OCI-LY7 (cell line): Measurements from ENCODE around the gene WNT7B. TPM values are rescaled to one million over a fixed set of nuclear protein-coding genes. Genes with fewer than 3 reads are reported as not detected.

Experiments used
- BruUV-seq: library from RNA; stranded (reverse); fragments of 400-500 nt; replicated peaks from 2 replicates; lab custom pipeline; 2021; lab: Mats Ljungman, UMichigan
- CTCF ChIA-PET: fragments of 300-600 bp; sonication (Branson Sonifier 250); formaldehyde crosslinking; loops from one replicate; lab custom pipeline; 2022; ENCODE audit warnings: antibody characterized with exemption; ENCODE audit not compliant: unreplicated experiment; lab: Charles Lee
- POLR2A ChIA-PET: fragments of 300-600 bp; sonication (Branson Sonifier 250); formaldehyde crosslinking; loops from one replicate; lab custom pipeline; 2022; ENCODE audit warnings: antibody characterized with exemption; lab: Charles Lee
- DNase-seq: peaks from one replicate; pipeline ENCODE4 v3.0.0-alpha.2; 2015; ENCODE audit warnings: low spot score
- H2AFZ ChIP-seq: fragments of 200-600 bp; sonication (generic), shearing (Covaris generic); 2 replicates; pipeline ENCODE4 v1.6.1; 2014; ENCODE audit warnings: mild to moderate bottlenecking, antibody characterized with exemption, low read length, moderate library complexity
- H3K27ac ChIP-seq: fragments of 200-600 bp; sonication (generic); 2 replicates; pipeline ENCODE4 v1.5.1; 2014; ENCODE audit warnings: mixed run types, low read depth, mild to moderate bottlenecking, moderate library complexity, low read length, inconsistent platforms; ENCODE audit not compliant: poor library complexity, severe bottlenecking
- H3K36me3 ChIP-seq: fragments of 200-600 bp; sonication (generic); 2 replicates; pipeline ENCODE4 v1.6.1; 2014; ENCODE audit warnings: mild to moderate bottlenecking, antibody characterized with exemption, low read length, moderate library complexity, mixed read lengths; ENCODE audit not compliant: insufficient read depth
- H3K4me1 ChIP-seq: fragments of 200-600 bp; sonication (generic); 2 replicates; pipeline ENCODE4 v1.5.1; 2014; ENCODE audit warnings: mild to moderate bottlenecking, low read length; ENCODE audit not compliant: insufficient read depth, poor library complexity, severe bottlenecking
- H3K4me2 ChIP-seq: fragments of 200-600 bp; sonication (generic); 2 replicates; pipeline ENCODE4 v1.6.1; 2014; ENCODE audit warnings: mild to moderate bottlenecking, low read length
- H3K4me3 ChIP-seq: fragments of 200-600 bp; sonication (generic); 2 replicates; pipeline ENCODE4 v1.5.1; 2014; ENCODE audit warnings: mild to moderate bottlenecking, low read depth, low read length; ENCODE audit not compliant: poor library complexity, severe bottlenecking
- H3K79me2 ChIP-seq: fragments of 200-600 bp; sonication (generic); 2 replicates; pipeline ENCODE4 v1.6.1; 2016; ENCODE audit warnings: low read depth, mild to moderate bottlenecking, low read length, moderate library complexity, mixed read lengths; ENCODE audit not compliant: insufficient read depth
- H3K9me2 ChIP-seq: fragments of 200-600 bp; sonication (generic); 2 replicates; pipeline ENCODE4 v1.6.1; 2016; ENCODE audit warnings: mild to moderate bottlenecking, low read length, mixed read lengths; ENCODE audit not compliant: insufficient read depth
- H3K9me3 ChIP-seq: fragments of 200-600 bp; sonication (generic); 2 replicates; pipeline ENCODE4 v1.6.1; 2014; ENCODE audit warnings: mild to moderate bottlenecking, mixed run types, low read length, mixed read lengths
- H4K20me1 ChIP-seq: fragments of 200-600 bp; sonication (generic); 2 replicates; pipeline ENCODE4 v1.6.1; 2014; ENCODE audit warnings: mild to moderate bottlenecking, antibody characterized with exemption, low read length, moderate library complexity, mixed read lengths; ENCODE audit not compliant: insufficient read depth
- EZH2phosphoT487 ChIP-seq: fragments of 200-600 bp; sonication (generic); IDR thresholded peaks from 2 replicates; pipeline ENCODE4 v1.6.1; 2018; ENCODE audit warnings: low read depth, borderline replicate concordance, mild to moderate bottlenecking, mixed run types, antibody characterized with exemption, low read length, moderate library complexity, mixed read lengths
- intact Hi-C: fragments of 100-400 bp; cut with micrococcal nuclease; formaldehyde crosslinking; loops from one replicate; pipeline ENCODE4 v1.10.0; 2022; ENCODE audit not compliant: unreplicated experiment
- total RNA-seq, 2 experiments: library from RNA; depleted of rRNA in 1 of 2; stranded (reverse); fragments of >200 nt in 1 of 2; shearing (Covaris generic) in 1 of 2; gene quantifications; 2 replicates each; pipeline ENCODE4 v1.2.3, GENCODE V29; 2014 to 2022
- TF ChIP-seq, protein P1 (sequence below): fragments of 200-600 bp; sonication (generic); conservative IDR thresholded peaks from 2 replicates; pipeline ENCODE4 v1.5.1; 2014; ENCODE audit warnings: mild to moderate bottlenecking, antibody characterized with exemption, low read length, moderate library complexity, mixed read lengths

WNT7B gene
- total RNA-seq, 2 experiments from 2014 or later = not detected

DNA sequence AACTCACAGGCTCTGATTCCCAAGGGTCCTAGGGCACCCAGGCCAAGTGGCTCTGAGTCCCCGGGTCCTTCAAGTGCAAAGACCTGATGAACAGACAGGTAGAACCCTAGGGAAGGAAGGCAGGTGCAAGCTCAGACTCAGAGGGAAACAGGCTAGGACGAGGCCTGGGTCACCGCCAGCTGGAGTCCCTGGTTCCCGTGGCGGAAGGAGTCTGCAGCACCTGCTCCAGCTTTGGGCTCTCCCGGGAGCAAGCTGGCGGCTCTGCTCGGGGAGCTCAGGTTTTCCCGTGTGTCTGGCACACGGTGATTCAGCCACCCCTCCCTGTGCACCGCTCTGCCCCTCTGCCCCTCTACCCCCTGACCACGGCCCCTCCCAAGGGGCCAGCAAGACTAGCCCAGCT lies 59.8 kb downstream of the WNT7B start:
- no peaks in the 10 kb centered on the region for H3K79me2 ChIP-seq
- H3K27ac ChIP-seq = no peak overlapping the region
- ChIA-PET POLR2A (no interaction called here), CTCF (no interaction called here)
- H3K4me1 ChIP-seq = no peaks in the 10 kb centered on the region
- intact Hi-C loops = no loop called here
- no peaks in the 10 kb centered on the region for H3K36me3 ChIP-seq
- DNase-seq = no peak
- no peaks in the 10 kb centered on the region for H3K9me3 ChIP-seq
- H3K4me2 ChIP-seq = no peak overlapping the region
- TF ChIP-seq EZH2phosphoT487 = no peak
- TF ChIP-seq, protein P1, sequence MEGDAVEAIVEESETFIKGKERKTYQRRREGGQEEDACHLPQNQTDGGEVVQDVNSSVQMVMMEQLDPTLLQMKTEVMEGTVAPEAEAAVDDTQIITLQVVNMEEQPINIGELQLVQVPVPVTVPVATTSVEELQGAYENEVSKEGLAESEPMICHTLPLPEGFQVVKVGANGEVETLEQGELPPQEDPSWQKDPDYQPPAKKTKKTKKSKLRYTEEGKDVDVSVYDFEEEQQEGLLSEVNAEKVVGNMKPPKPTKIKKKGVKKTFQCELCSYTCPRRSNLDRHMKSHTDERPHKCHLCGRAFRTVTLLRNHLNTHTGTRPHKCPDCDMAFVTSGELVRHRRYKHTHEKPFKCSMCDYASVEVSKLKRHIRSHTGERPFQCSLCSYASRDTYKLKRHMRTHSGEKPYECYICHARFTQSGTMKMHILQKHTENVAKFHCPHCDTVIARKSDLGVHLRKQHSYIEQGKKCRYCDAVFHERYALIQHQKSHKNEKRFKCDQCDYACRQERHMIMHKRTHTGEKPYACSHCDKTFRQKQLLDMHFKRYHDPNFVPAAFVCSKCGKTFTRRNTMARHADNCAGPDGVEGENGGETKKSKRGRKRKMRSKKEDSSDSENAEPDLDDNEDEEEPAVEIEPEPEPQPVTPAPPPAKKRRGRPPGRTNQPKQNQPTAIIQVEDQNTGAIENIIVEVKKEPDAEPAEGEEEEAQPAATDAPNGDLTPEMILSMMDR = no peak
- H3K4me3 ChIP-seq = no peak overlapping the region
- H3K9me2 ChIP-seq = no peaks in the 10 kb centered on the region
- BruUV-seq = no TSS peak
- H4K20me1 ChIP-seq = no peaks in the 10 kb centered on the region
- no peak overlapping the region for H2AFZ ChIP-seq

DNA sequence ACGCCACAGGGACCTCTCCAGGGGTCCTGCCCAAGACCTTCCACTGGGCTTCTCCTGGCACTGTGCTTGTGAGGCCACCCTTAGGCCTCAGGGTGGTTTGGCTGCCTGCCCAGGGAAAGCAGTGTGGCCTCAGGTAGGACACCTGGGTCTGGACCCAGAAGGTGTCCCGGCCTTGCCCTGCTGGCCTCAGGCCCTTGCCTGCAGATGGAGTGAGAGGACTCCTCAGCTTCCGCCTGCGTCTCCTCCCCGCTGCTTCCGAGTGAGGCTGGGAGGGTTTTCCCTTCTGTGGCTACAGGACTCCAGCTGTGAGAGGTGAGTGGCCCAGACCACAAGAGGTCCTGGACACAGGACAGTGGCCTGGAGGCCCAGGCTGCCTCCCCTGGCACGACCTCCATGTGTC lies 60.4 kb downstream of the WNT7B start:
- no peaks in the 10 kb centered on the region for H3K36me3 ChIP-seq
- ChIA-PET CTCF (no interaction called here), POLR2A (no interaction called here)
- no peak for DNase-seq
- TF ChIP-seq, protein P1 = no peak
- no peak for TF ChIP-seq EZH2phosphoT487
- intact Hi-C loops = no loop called here
- H3K27ac ChIP-seq = no peak overlapping the region
- no peaks in the 10 kb centered on the region for H3K4me1 ChIP-seq
- no peak overlapping the region for H2AFZ ChIP-seq
- no peak overlapping the region for H3K4me2 ChIP-seq
- no peaks in the 10 kb centered on the region for H3K9me2 ChIP-seq
- no peak overlapping the region for H3K4me3 ChIP-seq
- H3K79me2 ChIP-seq = no peaks in the 10 kb centered on the region
- no peaks in the 10 kb centered on the region for H3K9me3 ChIP-seq
- no peaks in the 10 kb centered on the region for H4K20me1 ChIP-seq
- BruUV-seq = no TSS peak

DNA sequence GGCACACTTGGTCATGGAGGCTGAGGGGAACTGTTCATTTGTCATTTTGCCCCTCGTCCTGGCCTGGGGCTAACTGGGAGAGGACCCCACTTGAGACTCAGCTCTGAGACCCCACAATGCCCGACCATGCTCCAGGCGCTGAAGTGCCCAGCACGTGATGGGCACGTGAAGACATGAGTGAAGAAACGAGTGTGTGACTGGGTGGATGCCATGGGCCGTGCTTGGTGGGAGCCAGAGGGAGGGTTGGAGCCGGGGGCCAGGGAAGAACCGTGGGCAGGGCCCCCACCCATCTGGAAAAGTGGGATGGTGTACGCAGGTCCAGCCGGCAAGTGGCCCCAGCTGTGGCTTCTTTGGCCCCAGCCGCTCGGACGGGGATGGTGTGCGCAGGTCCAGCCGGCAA lies 61.1 kb downstream of the WNT7B start:
- H3K27ac ChIP-seq = no peak overlapping the region

More for the DNA sequence above, 61.1 kb downstream of the WNT7B start:
- H3K9me2 ChIP-seq = no peaks in the 10 kb centered on the region
- no peaks in the 10 kb centered on the region for H4K20me1 ChIP-seq
- H3K79me2 ChIP-seq = no peaks in the 10 kb centered on the region
- H3K9me3 ChIP-seq = no peaks in the 10 kb centered on the region
- no peak for TF ChIP-seq EZH2phosphoT487
- TF ChIP-seq, protein P1 = no peak
- BruUV-seq = no TSS peak
- H3K4me2 ChIP-seq = no peak overlapping the region
- ChIA-PET CTCF (no interaction called here), POLR2A (no interaction called here)
- H3K36me3 ChIP-seq = no peaks in the 10 kb centered on the region
- H3K4me1 ChIP-seq = no peaks in the 10 kb centered on the region
- intact Hi-C loops = no loop called here
- no peak overlapping the region for H2AFZ ChIP-seq
- no peak for DNase-seq
- H3K4me3 ChIP-seq = no peak overlapping the region
